NCI-H2196 treated with DMSO at 0.1 percent for 48 hours (cell line): ENCODE results near the gene JMJD1C.
"Not testable (repeated sequence)": the region's sequence is repeated elsewhere in the genome, so short reads cannot be mapped to it uniquely, and the experiment has no call there.

Experiments used
- DNase-seq: peaks from one replicate; lab custom pipeline; 2025; ENCODE audit not compliant: unreplicated experiment; lab: John Stamatoyannopoulos, UW

The JMJD1C gene

GRCh38 chr10:63262430-63263073 is 203.2 kb downstream of the JMJD1C start:
- DNase-seq, result no peak

GRCh38 chr10:63261496-63261895 is 204.3 kb downstream of the JMJD1C start:
- no peak for DNase-seq

GRCh38 chr10:63260860-63261251 is 204.9 kb downstream of the JMJD1C start:
- DNase-seq, result no peak

- no peak for DNase-seq
Measured at GRCh38 chr10:63260103-63260859, 205.5 kb downstream of the JMJD1C start.

- no peak for DNase-seq
Measured at GRCh38 chr10:63258920-63259678, 206.7 kb downstream of the JMJD1C start.

GRCh38 chr10:63257778-63258177 is 208.0 kb downstream of the JMJD1C start:
- no peak for DNase-seq

GRCh38 chr10:63256009-63256773 is 209.6 kb downstream of the JMJD1C start:
- DNase-seq, result no peak

GRCh38 chr10:63255316-63255715 is 210.5 kb downstream of the JMJD1C start:
- DNase-seq, result no peak

GRCh38 chr10:63253040-63253439 is 212.7 kb downstream of the JMJD1C start:
- DNase-seq, result no peak

GRCh38 chr10:63252095-63252762 is 213.5 kb downstream of the JMJD1C start:
- no peak for DNase-seq

GRCh38 chr10:63250032-63250431 is 215.7 kb downstream of the JMJD1C start:
- no peak for DNase-seq

GRCh38 chr10:63247771-63248170 is 218.0 kb downstream of the JMJD1C start:
- no peak for DNase-seq

- DNase-seq, result no peak
Measured at GRCh38 chr10:63246356-63246755, 219.4 kb downstream of the JMJD1C start.

- no peak for DNase-seq
Measured at GRCh38 chr10:63241841-63242281, 223.9 kb downstream of the JMJD1C start.

- DNase-seq, result no peak
Measured at GRCh38 chr10:63240807-63241206, 225.0 kb downstream of the JMJD1C start.

GRCh38 chr10:63238501-63238900 is 227.3 kb downstream of the JMJD1C start:
- no peak for DNase-seq

GRCh38 chr10:63237396-63237795 is 228.4 kb downstream of the JMJD1C start:
- DNase-seq, result no peak

GRCh38 chr10:63236113-63236935 is 229.5 kb downstream of the JMJD1C start:
- DNase-seq, result no peak

GRCh38 chr10:63235136-63235535 is 230.6 kb downstream of the JMJD1C start:
- not testable (repeated sequence) for DNase-seq

- no peak for DNase-seq
Measured at GRCh38 chr10:63229161-63229560, 236.6 kb downstream of the JMJD1C start.
